ENCODE results near the gene DCLK1.

Gene DCLK1

GRCh38 chr13:35743165-35743564, 388.0 kb downstream of the DCLK1 start:
- Histone ChIP-seq H3K27ac (replicated peaks) (no peak overlapping the region), H3K4me3 (replicated peaks; ENCODE audit: insufficient read depth, low read length) (no peak overlapping the region), H3K27me3 (ENCODE audit: insufficient read depth, poor library complexity, severe bottlenecking) (no peaks in the 10 kb centered on the region)
- TF ChIP-seq CTCF (IDR thresholded peaks at IDR 0.05; ENCODE audit: insufficient read depth, low read length) (no peak), POLR2AphosphoS5 (IDR thresholded peaks at IDR 0.05; ENCODE audit: low read depth) (no peak), GABPA (IDR thresholded peaks at IDR 0.05; ENCODE audit: low read depth) (no peak), SPI1 (IDR thresholded peaks at IDR 0.05; ENCODE audit: borderline replicate concordance, low read depth) (no peak)
- TF ChIP-seq, protein P1, sequence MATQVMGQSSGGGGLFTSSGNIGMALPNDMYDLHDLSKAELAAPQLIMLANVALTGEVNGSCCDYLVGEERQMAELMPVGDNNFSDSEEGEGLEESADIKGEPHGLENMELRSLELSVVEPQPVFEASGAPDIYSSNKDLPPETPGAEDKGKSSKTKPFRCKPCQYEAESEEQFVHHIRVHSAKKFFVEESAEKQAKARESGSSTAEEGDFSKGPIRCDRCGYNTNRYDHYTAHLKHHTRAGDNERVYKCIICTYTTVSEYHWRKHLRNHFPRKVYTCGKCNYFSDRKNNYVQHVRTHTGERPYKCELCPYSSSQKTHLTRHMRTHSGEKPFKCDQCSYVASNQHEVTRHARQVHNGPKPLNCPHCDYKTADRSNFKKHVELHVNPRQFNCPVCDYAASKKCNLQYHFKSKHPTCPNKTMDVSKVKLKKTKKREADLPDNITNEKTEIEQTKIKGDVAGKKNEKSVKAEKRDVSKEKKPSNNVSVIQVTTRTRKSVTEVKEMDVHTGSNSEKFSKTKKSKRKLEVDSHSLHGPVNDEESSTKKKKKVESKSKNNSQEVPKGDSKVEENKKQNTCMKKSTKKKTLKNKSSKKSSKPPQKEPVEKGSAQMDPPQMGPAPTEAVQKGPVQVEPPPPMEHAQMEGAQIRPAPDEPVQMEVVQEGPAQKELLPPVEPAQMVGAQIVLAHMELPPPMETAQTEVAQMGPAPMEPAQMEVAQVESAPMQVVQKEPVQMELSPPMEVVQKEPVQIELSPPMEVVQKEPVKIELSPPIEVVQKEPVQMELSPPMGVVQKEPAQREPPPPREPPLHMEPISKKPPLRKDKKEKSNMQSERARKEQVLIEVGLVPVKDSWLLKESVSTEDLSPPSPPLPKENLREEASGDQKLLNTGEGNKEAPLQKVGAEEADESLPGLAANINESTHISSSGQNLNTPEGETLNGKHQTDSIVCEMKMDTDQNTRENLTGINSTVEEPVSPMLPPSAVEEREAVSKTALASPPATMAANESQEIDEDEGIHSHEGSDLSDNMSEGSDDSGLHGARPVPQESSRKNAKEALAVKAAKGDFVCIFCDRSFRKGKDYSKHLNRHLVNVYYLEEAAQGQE (IDR thresholded peaks at IDR 0.05; ENCODE audit: insufficient replicate concordance, low read depth) = no peak
- no peak for DNase-seq (ENCODE audit: low read depth in 1 of 2, low spot score in 1 of 2)

- H3K4me3 ChIP-seq (replicated peaks; ENCODE audit: insufficient read depth, low read length) = no peak overlapping the region
- no peak for DNase-seq (ENCODE audit: low read depth in 1 of 2, low spot score in 1 of 2)
- no peaks in the 10 kb centered on the region for H3K27me3 ChIP-seq (ENCODE audit: insufficient read depth, poor library complexity, severe bottlenecking)
- TF ChIP-seq GABPA (IDR thresholded peaks at IDR 0.05; ENCODE audit: low read depth) = no peak
- no peak for TF ChIP-seq SPI1 (IDR thresholded peaks at IDR 0.05; ENCODE audit: borderline replicate concordance, low read depth)
- no peak for TF ChIP-seq POLR2AphosphoS5 (IDR thresholded peaks at IDR 0.05; ENCODE audit: low read depth)
- TF ChIP-seq, protein P1 (IDR thresholded peaks at IDR 0.05; ENCODE audit: insufficient replicate concordance, low read depth) = no peak
- no peak for TF ChIP-seq CTCF (IDR thresholded peaks at IDR 0.05; ENCODE audit: insufficient read depth, low read length)
- H3K27ac ChIP-seq (replicated peaks) = no peak overlapping the region
These were observed 389.5 kb downstream of the DCLK1 start for GRCh38 chr13:35741657-35742056.

DNA sequence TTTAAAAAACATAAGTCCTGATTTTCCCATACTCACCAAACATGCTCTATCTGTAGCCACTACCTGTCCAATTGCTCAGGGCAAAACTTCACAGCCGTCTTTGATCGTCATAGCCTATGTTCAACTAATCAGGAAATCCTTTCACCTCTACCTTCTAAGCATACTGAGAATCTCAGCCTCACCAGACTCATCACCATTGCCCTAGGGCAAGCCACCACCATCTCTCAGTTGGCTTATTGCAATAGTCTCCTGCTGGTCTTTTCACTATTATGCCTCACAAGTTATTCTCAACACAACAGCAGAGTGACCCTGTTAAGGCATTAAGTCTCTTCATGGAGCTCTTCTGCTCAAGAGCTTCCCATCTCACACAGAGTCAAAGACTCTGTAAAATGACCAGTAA, 394.3 kb downstream of the DCLK1 start:
- no peak for DNase-seq (ENCODE audit: low read depth in 1 of 2, low spot score in 1 of 2)
- no peaks in the 10 kb centered on the region for H3K27me3 ChIP-seq (ENCODE audit: insufficient read depth, poor library complexity, severe bottlenecking)
- TF ChIP-seq CTCF (IDR thresholded peaks at IDR 0.05; ENCODE audit: insufficient read depth, low read length) (no peak), POLR2AphosphoS5 (IDR thresholded peaks at IDR 0.05; ENCODE audit: low read depth) (no peak), SPI1 (IDR thresholded peaks at IDR 0.05; ENCODE audit: borderline replicate concordance, low read depth) (no peak), GABPA (IDR thresholded peaks at IDR 0.05; ENCODE audit: low read depth) (no peak)
- TF ChIP-seq, protein P1 (IDR thresholded peaks at IDR 0.05; ENCODE audit: insufficient replicate concordance, low read depth) = no peak
- no peak overlapping the region for H3K27ac ChIP-seq (replicated peaks)
- no peak overlapping the region for H3K4me3 ChIP-seq (replicated peaks; ENCODE audit: insufficient read depth, low read length)
